ENCODE results near the gene CDC25A. TPM values are rescaled to one million over a fixed set of nuclear protein-coding genes. Genes with fewer than 3 reads are reported as not detected.

Gene CDC25A
- total and polyA plus RNA-seq, 9 of the 15 experiments (the other 6 are each of a cell fraction or from before 2014, with no cell fraction given): 3.4 to 61.3 (median 51.8) TPM

- TF ChIP-seq RERE (CRISPR knock-in tag; IDR thresholded peaks at IDR 0.05; ENCODE audit: borderline replicate concordance) (no peak), IRF1 (CRISPR knock-in tag; IDR thresholded peaks at IDR 0.05; ENCODE audit: borderline replicate concordance) (no peak), JUND (IDR thresholded peaks at IDR 0.05; ENCODE audit: borderline replicate concordance, low read depth, low read length) (0 out of 2 replicates have a peak, but pooled peaks have one; percentile 34), JUND (tag; IDR thresholded peaks at IDR 0.05; ENCODE audit: borderline replicate concordance, low read depth, low read length) (no peak), SUPT5H (IDR thresholded peaks at IDR 0.05) (no peak), TRIM25 (IDR thresholded peaks at IDR 0.05; ENCODE audit: borderline replicate concordance) (no peak), SRSF1 (IDR thresholded peaks at IDR 0.05; ENCODE audit: low read depth, low read length) (no peak), SMAD2 (IDR thresholded peaks at IDR 0.05; ENCODE audit: low read depth, low read length) (no peak), RNF2 (IDR thresholded peaks at IDR 0.05) (no peak), HCFC1 (IDR thresholded peaks at IDR 0.05; ENCODE audit: low read depth, low read length) (0 out of 2 replicates have a peak, but pooled peaks have one; percentile 20), VEZF1 (CRISPR knock-in tag; IDR thresholded peaks at IDR 0.05) (no peak), ARID2 (IDR thresholded peaks at IDR 0.05) (peak; percentile 71; the same call in 1 of the 2 replicates), CREB3 (tag; conservative IDR thresholded peaks at IDR 0.05; ENCODE audit: low read depth) (no peak), POLR2G (IDR thresholded peaks at IDR 0.05; ENCODE audit: low read depth, low read length) (no peak), HNRNPLL (IDR thresholded peaks at IDR 0.05; ENCODE audit: low read depth, low read length, poor library complexity, severe bottlenecking) (no peak), ZC3H4 (CRISPR knock-in tag; IDR thresholded peaks at IDR 0.05; ENCODE audit: borderline replicate concordance) (no peak)
Observed at GRCh38 chr3:48151058-48151806, 37.0 kb downstream of the CDC25A start (continued).
